ENCODE measurements around the gene PTPN11. TPM values are rescaled to one million over a fixed set of nuclear protein-coding genes. Genes with fewer than 3 reads are reported as not detected.

PTPN11 gene
- total and polyA plus RNA-seq, 2 of the 13 experiments (the other 11 are each of a cell fraction or from before 2014, with no cell fraction given), result 30.0 to 63.5 TPM

GRCh38 chr12:112418608-112419296 lies at the start of gene PTPN11 (continued):
- TF ChIP-seq UBTF (CRISPR knock-in tag; IDR thresholded peaks at IDR 0.05) (peak; percentile 83), ZNF383 (CRISPR knock-in tag; IDR thresholded peaks at IDR 0.05; ENCODE audit: borderline replicate concordance) (no peak), AKNA (CRISPR knock-in tag; IDR thresholded peaks at IDR 0.05; ENCODE audit: borderline replicate concordance) (no peak), NFE2L1 (CRISPR knock-in tag; IDR thresholded peaks at IDR 0.05; ENCODE audit: borderline replicate concordance) (no peak), HDAC6 (IDR thresholded peaks at IDR 0.05; ENCODE audit: low read depth, low read length) (no peak), SAP130 (CRISPR knock-in tag; IDR thresholded peaks at IDR 0.05; ENCODE audit: low read depth) (peak; percentile 94), TAF15 (IDR thresholded peaks at IDR 0.05; ENCODE audit: low read depth, low read length, poor library complexity, severe bottlenecking) (no peak), ZSCAN29 (CRISPR knock-in tag; conservative IDR thresholded peaks at IDR 0.05) (peak; percentile 89), SNAI1 (CRISPR knock-in tag; IDR thresholded peaks at IDR 0.05; ENCODE audit: borderline replicate concordance) (no peak), KDM6A (CRISPR knock-in tag; IDR thresholded peaks at IDR 0.05; ENCODE audit: low read depth) (no peak), ZNF101 (CRISPR knock-in tag; IDR thresholded peaks at IDR 0.05; ENCODE audit: borderline replicate concordance, low read depth) (no peak), ARHGAP35 (CRISPR knock-in tag; IDR thresholded peaks at IDR 0.05; ENCODE audit: borderline replicate concordance) (peak; percentile 49; the same call in 1 of the 2 replicates), RXRB (CRISPR knock-in tag; IDR thresholded peaks at IDR 0.05; ENCODE audit: borderline replicate concordance) (peak; percentile 34; the same call in 1 of the 2 replicates), NONO (IDR thresholded peaks at IDR 0.05) (no peak), NONO (CRISPR knock-in tag; conservative IDR thresholded peaks at IDR 0.05) (peak; percentile 76; the same call in 1 of the 2 replicates), JUND (CRISPR knock-in tag; IDR thresholded peaks at IDR 0.05) (no peak; the same call in 1 of the 2 replicates), ZNF709 (CRISPR knock-in tag; IDR thresholded peaks at IDR 0.05) (no peak), ZNF674 (CRISPR knock-in tag; IDR thresholded peaks at IDR 0.05; ENCODE audit: low read depth) (no peak), CHCHD3 (CRISPR knock-in tag; IDR thresholded peaks at IDR 0.05) (no peak; the same call in 1 of the 2 replicates), CTCF (CRISPR knock-in tag; IDR thresholded peaks at IDR 0.05) (peak; percentile 38; the same call in 1 of the 2 replicates), HMGA1 (CRISPR knock-in tag; conservative IDR thresholded peaks at IDR 0.05) (no peak)
